ENCODE measurements around the gene CPNE4.

Gene CPNE4

GRCh38 chr3:131568460-131568859 is 466.4 kb downstream of the CPNE4 start:
- H3K27ac ChIP-seq: no peak overlapping the region
- ChIA-PET POLR2A (ENCODE audit: low non-redundant PET) (no interaction called here), CTCF (interaction anchor here (0.6 to 0.8 kb wide), 2 partner anchors 10 to 39 kb away, joined by 3 to 4 read pairs; no protein-coding TSS in a partner anchor)
- TF ChIP-seq, protein P1, sequence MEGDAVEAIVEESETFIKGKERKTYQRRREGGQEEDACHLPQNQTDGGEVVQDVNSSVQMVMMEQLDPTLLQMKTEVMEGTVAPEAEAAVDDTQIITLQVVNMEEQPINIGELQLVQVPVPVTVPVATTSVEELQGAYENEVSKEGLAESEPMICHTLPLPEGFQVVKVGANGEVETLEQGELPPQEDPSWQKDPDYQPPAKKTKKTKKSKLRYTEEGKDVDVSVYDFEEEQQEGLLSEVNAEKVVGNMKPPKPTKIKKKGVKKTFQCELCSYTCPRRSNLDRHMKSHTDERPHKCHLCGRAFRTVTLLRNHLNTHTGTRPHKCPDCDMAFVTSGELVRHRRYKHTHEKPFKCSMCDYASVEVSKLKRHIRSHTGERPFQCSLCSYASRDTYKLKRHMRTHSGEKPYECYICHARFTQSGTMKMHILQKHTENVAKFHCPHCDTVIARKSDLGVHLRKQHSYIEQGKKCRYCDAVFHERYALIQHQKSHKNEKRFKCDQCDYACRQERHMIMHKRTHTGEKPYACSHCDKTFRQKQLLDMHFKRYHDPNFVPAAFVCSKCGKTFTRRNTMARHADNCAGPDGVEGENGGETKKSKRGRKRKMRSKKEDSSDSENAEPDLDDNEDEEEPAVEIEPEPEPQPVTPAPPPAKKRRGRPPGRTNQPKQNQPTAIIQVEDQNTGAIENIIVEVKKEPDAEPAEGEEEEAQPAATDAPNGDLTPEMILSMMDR (conservative IDR thresholded peaks at IDR 0.05; ENCODE audit: low read depth): no peak
- no peak for DNase-seq (ENCODE audit: low spot score)

GRCh38 chr3:131564812-131565211 is 470.0 kb downstream of the CPNE4 start:
- POLR2A ChIA-PET (ENCODE audit: low non-redundant PET): no interaction called here
- CTCF ChIA-PET: interaction anchor here (0.9 kb wide), 1 partner anchor 29 kb away, joined by 3 read pairs; no protein-coding TSS in a partner anchor
- H3K27ac ChIP-seq: no peak overlapping the region
- TF ChIP-seq, protein P1 (conservative IDR thresholded peaks at IDR 0.05; ENCODE audit: low read depth): no peak
- DNase-seq (ENCODE audit: low spot score): no peak

- ChIA-PET POLR2A (ENCODE audit: low non-redundant PET) (no interaction called here), CTCF (no interaction called here)
- TF ChIP-seq, protein P1 (conservative IDR thresholded peaks at IDR 0.05; ENCODE audit: low read depth): no peak
- no peak for DNase-seq (ENCODE audit: low spot score)
- no peak overlapping the region for H3K27ac ChIP-seq
Measured at GRCh38 chr3:131561511-131561910, 473.3 kb downstream of the CPNE4 start.

DNA sequence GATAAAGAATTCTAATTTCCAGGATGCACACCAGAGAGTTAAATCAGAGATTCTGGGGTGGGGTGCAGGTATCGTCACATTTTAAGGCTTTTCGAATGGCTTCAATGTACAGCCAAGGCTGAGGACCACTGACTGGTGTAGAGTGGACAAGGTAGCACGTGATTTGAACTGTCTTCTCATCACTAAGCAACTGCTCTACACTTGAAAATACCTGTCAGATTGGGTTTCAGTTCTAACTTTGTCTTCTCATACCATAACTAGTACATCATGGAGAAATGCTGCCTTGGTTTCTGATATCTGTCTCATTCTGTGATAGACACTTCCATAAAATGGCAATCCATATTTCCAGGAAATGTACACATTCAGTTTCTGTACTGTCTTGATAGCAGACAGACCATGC is 474.0 kb downstream of the CPNE4 start:
- no peak overlapping the region for H3K27ac ChIP-seq
- ChIA-PET POLR2A (ENCODE audit: low non-redundant PET) (no interaction called here), CTCF (no interaction called here)
- TF ChIP-seq, protein P1 (conservative IDR thresholded peaks at IDR 0.05; ENCODE audit: low read depth): no peak
- no peak for DNase-seq (ENCODE audit: low spot score)

- no peak overlapping the region for H3K27ac ChIP-seq
- ChIA-PET CTCF (no interaction called here), POLR2A (ENCODE audit: low non-redundant PET) (no interaction called here)
- no peak for DNase-seq (ENCODE audit: low spot score)
- TF ChIP-seq, protein P1 (conservative IDR thresholded peaks at IDR 0.05; ENCODE audit: low read depth): no peak
Measured at GRCh38 chr3:131555456-131555855, 479.4 kb downstream of the CPNE4 start.

DNA sequence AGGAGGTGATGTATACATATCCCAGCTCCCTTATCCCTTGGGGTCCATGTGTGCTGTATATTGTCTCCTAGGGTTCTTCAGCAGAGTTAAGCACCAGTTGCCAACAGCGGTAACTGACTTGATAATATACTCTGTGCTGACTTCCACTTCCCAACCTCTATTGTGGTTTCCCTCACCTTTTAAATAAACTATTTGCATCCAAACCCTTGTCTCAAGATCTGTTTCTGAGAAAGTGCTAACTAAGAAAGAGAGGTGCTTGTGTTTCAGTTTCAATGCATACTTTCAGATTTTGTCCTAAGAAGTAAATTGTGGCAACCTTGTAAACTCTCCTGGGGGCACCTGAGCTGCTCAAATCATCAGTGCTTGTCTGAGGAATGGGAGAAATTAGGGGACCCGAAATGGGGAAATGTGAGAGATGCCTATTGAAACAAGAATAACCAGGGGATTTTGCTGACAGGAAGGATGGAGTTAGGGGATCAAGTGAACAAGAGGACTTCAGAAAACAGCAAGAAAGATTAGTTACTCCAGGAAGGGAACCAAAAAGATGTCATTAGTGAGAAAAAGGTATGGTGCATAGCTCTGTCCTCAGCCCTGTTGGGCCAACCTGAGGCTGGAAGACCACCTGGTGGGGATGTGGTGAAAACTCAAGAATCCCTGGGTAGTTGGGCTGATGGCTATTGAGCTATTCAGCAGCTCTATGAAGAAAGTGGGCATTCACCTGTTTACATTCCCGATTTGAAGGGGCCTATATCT is 481.1 kb downstream of the CPNE4 start:
- CTCF ChIA-PET: no interaction called here
- no peak overlapping the region for H3K27ac ChIP-seq
- TF ChIP-seq, protein P1 (conservative IDR thresholded peaks at IDR 0.05; ENCODE audit: low read depth): no peak
- POLR2A ChIA-PET (ENCODE audit: low non-redundant PET): no interaction called here
- DNase-seq (ENCODE audit: low spot score): no peak

Data from RWPE1 (cell line).